ENCODE measurements around the gene MRPS27.

GRCh38 chr5:72252008-72252407 is 68.0 kb downstream of the MRPS27 start:
- no peak for TF ChIP-seq CTCF (IDR thresholded peaks at IDR 0.05; ENCODE audit: low read depth, low read length)
- no peak for TF ChIP-seq POLR2A (IDR thresholded peaks at IDR 0.05; ENCODE audit: extremely low read depth, insufficient read length)
- no peak for TF ChIP-seq MAX (IDR thresholded peaks at IDR 0.05; ENCODE audit: low read depth, low read length)
- no peak for TF ChIP-seq MYC (IDR thresholded peaks at IDR 0.05; ENCODE audit: low read depth, low read length)
